Retinal pigment epithelial cell (primary cell): ENCODE data around the gene MFAP1.
"Not testable (repeated sequence)": the region's sequence is repeated elsewhere in the genome, so short reads cannot be mapped to it uniquely, and the experiment has no call there.

Source experiments
- DNase-seq: peaks from one replicate; pipeline ENCODE4 v3.0.0-alpha.2; 2010; ENCODE audit warnings: low read depth
- H3K4me3 ChIP-seq: 2 replicates; pipeline ENCODE4 v1.5.1; 2011; ENCODE audit warnings: mild to moderate bottlenecking, low read length, control low read depth, moderate library complexity
- CTCF ChIP-seq: conservative IDR thresholded peaks from 2 replicates; pipeline ENCODE4 v1.5.1; 2011; ENCODE audit warnings: low read depth, low read length, control low read depth, inconsistent platforms

Gene MFAP1

GRCh38 chr15:43824302-43825246 is at the start of gene MFAP1:
Gene MFAP1, minus strand, starts transcription at chr15:43824690. Its CDS starts 121 bp downstream, at chr15:43824569.
- DNase-seq, result peak; percentile 76
- H3K4me3 ChIP-seq, result peak within 1 kb of the TSS; percentile 98
- no peak for TF ChIP-seq CTCF

GRCh38 chr15:43873651-43874050 is 49.2 kb upstream of the MFAP1 start:
- H3K4me3 ChIP-seq, result no peak overlapping the region
- TF ChIP-seq CTCF, result no peak
- no peak for DNase-seq

DNA sequence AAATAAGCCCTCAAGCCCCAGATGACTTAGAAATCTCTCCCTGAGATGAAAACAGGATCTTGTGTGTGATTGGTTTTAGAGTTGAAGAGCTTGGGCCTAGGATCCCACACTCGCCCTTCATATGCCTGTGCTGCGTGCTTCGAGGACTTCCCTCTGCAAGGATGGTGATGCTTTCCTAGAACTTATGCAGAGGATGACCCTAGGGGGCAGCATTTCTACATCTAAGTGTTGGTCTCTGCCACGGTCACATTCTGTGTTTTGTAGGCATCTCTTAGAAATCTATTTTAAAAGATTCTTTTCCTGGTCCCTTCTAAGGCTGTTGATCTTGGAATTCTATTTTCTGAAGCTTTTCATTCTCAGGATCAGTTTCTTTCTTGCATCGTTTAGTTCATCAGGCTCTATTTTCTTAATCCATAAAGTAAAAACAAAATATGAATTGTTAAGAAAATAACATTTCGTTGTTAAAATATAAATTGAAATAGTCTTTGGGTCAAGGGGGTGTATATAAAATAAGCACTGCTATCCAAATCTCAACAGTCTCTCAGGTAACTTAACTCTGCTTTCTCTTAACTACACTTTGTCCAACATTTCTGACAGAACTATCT is 48.0 kb upstream of the MFAP1 start:
- TF ChIP-seq CTCF, result peak; percentile 80
- DNase-seq, result peak; percentile 54
- H3K4me3 ChIP-seq, result no peak overlapping the region

DNA sequence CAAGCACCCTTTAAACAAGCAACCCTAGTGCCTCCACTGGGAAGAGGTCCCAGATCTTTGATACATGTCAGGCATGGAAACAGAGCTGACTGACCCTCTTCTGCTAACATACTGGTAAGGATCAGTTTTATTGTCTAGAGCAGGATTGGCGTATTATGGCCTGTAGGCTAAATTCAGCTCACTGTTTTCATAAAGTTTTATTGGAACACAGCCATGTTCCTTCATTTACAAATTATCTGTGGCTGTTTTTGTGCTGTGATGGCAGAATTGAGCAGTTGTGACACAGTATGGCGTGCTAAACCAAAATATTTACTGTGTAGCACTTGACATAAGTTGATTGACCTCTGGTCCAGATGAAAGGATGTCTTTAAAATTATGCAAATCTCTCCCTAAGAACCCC is 47.3 kb upstream of the MFAP1 start:
- no peak for DNase-seq
- peak; percentile 4 for TF ChIP-seq CTCF
- no peak overlapping the region for H3K4me3 ChIP-seq

- DNase-seq, result no peak
- no peak overlapping the region for H3K4me3 ChIP-seq
- no peak for TF ChIP-seq CTCF
Observed at GRCh38 chr15:43868406-43868805, 43.9 kb upstream of the MFAP1 start.

GRCh38 chr15:43867096-43867495 is 42.6 kb upstream of the MFAP1 start:
- no peak for TF ChIP-seq CTCF
- H3K4me3 ChIP-seq, result no peak overlapping the region
- no peak for DNase-seq

DNA sequence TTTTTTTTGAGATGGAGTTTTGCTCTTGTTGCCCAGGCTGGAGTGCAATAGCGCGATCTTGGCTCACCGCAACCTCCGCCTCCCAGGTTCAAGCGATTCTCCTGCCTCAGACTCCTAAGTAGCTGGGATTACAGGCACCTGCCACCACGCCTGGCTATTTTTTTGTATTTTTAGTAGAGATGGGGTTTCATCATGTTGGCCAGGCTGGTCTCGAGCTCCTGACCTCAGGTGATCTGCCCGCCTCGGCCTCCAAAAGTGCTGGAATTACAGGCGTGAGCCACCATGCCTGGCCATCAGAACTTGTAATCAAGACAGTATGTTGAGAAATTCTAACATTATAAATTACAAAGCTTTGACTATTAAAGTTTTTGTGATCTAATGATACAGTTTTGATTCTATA is 42.1 kb upstream of the MFAP1 start:
- not testable (repeated sequence) for DNase-seq, H3K4me3 ChIP-seq
